Stimulated activated CD8-positive, alpha-beta memory T cell treated with anti-CD3 and anti-CD28 coated beads, Interleukin-2, amount 100 ng/mL, for 1 hour (primary cell): ENCODE measurements around the gene SNX19.

Source experiments
- DNase-seq, 2 donors: peaks; one replicate each; pipeline ENCODE4 v3.0.0-alpha.2; 2020; ENCODE audit warnings: low read depth in 2 of 2

Gene SNX19

GRCh38 chr11:130905512-130905911 lies 10.8 kb downstream of the SNX19 start:
- DNase-seq, result no peak

- DNase-seq, result no peak
Observed at GRCh38 chr11:130904380-130904779, 11.9 kb downstream of the SNX19 start.

DNA sequence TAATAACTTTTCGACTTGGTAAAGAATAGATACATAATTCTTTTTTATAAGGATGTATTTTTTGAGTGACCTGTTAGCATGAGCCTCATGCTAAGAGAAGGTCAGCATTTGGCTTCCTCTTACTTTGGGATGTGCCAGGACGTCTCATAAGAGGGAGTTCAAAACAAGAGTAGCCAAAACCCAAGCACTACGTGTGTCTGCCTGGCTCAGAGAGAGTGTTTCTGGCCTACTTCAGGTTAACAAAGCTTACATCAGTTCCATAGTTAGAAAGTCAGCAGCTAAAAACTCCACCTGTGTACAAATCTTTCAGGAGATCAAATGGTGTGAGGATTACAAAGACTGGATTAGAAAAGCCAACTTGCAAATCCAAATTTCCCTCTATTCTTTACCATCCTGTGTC lies 13.9 kb downstream of the SNX19 start:
- DNase-seq, result no peak

- DNase-seq, result no peak
Observed at GRCh38 chr11:130899106-130899505, 17.2 kb downstream of the SNX19 start.

DNA sequence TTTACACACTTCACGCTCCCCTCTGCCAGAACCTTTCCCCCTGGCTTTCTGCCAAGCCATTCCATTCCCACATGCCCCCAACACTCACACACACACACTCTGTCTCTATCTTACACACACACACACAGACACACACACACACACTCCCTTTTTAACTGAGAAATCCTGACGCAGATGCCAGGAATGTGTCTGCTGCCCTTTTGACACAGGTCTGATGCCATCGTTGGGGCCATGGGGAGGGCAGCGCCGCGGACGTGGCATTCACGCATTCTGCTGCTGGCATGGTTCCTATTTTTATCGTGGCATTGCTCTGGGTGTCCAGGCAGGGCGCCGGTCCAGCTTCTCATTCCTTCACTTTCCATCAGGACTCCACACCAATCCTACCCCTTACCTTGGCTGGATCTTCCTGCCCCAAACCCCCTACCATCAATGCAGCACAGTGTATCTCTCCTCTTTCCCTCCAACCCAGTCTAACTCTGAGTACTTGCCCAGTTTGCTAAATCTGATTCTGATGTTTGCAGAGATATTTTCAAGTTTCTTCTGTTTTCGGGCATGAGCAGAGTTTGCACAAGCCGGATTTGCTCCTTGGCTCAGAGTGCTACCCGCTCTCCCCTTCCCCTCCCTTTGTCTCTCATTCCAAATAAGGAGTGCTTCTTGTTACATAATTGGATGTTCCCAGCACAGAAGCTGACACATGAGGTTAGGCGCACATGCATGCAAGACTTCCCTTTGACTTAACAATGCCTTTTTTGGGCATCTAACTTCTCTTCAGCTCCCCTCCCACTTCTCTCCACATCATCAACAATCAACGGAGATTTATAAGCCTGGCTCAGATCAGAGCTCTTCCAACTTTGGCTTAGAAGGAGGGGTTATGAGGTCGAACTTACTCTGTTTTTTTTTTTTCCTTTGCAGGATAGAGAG lies 18.8 kb downstream of the SNX19 start:
- DNase-seq, result no peak

DNA sequence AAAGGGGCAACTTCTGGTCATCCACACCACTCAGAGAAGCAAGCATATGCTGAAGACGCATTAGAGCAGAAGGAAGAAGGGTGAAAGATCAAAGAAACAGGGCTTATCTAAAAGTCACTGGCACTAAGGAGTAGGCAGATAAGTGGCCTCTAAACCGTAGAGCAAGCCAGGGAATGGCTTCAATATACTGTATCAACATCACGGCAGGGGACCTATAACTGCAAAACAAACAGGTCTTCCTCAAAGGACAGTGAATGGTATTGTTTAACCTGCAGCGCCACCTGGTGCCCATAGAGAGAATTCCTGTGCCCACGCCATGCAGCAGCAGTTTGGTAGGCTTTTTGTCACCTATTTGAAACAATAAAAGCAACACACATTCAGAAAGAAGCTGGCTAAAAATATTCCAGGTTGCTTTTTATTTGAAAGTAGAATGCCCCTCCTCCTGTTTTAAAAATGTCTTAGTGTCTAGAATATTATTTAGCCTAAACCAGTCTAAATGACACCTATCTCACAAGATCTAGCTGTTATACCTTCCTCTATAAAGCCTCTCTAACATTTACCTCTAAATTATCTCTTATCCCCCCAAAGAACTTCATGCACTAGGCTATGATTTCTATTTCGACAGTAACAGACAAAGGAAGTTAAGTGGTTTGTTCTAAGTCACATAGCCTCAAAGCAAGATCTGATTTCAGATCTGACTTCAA lies 21.8 kb downstream of the SNX19 start:
- DNase-seq, result peak in 1 of 2 donors; percentile 39

GRCh38 chr11:130892861-130893260 lies 23.4 kb downstream of the SNX19 start:
- DNase-seq, result no peak

GRCh38 chr11:130891326-130891725 lies 25.0 kb downstream of the SNX19 start:
- no peak for DNase-seq

DNA sequence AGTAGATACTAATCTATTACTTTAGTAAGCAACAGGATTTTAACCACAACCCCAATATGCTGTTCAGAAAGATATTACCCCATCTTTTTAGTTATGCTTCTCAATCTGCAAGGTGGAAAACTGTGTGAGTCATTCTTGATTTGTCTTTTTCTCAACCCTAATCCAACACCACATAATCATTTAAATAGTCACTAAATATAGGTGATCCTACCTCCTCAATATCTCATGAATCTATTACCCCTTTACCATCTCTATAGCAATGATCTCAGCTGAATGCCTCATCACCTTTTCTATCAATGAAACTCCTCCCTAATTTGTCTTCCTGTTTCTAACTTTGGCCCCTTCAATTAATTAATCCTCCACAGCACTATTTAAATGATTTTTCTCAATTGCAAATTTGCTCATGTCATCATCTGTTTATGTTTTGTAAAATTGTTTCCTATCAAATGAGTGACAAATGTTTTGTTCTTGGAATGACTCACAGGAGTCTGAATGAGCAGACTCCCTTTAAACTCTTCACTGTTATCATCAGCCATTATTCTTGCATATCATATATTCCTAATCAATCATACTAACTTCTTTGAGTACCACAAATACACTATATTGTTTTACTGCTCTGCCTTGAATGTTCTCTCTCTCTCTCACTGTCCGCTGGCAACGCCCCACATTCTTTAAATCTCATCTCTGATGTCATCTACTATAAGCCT lies 26.1 kb downstream of the SNX19 start:
- no peak for DNase-seq

DNA sequence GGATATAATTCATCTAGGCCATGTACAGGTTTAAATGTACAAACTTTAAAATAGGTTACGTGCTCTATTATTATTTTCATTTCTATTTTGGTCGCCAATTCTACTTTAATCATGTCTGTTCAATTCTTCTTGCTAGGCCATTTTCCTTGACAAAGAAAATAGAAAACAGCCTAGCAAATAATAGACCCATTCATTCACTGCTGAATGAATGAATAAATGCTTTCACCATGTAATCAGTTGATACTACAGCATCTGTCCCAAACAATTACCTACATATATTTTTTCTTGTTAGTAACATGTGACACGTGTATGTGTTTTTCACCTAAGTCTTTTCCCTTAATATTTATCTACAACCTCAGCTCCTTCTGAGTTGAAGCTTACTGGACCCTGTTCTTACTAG lies 27.5 kb downstream of the SNX19 start:
- no peak for DNase-seq

DNA sequence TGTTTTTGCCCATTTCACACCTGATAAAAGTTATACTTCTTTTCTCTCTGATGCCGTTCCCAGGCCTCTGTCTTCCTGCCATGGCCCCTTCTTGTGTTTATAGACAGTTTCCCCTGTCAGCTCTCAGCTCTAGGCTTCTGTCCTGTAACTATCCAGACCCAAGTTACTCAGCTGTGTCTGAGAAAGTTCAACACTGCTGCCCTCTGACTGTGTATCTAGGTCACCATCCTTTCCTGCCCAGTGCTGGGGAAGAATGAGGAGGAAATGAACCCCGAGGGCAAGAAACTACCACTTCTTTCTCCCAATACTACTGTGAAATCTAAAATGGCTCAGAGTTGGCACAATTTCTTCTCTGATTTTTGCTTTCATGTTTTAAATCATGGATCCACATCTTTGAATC lies 29.6 kb downstream of the SNX19 start:
- no peak for DNase-seq

- no peak for DNase-seq
Observed at GRCh38 chr11:130882138-130882551, 34.1 kb downstream of the SNX19 start.

DNA sequence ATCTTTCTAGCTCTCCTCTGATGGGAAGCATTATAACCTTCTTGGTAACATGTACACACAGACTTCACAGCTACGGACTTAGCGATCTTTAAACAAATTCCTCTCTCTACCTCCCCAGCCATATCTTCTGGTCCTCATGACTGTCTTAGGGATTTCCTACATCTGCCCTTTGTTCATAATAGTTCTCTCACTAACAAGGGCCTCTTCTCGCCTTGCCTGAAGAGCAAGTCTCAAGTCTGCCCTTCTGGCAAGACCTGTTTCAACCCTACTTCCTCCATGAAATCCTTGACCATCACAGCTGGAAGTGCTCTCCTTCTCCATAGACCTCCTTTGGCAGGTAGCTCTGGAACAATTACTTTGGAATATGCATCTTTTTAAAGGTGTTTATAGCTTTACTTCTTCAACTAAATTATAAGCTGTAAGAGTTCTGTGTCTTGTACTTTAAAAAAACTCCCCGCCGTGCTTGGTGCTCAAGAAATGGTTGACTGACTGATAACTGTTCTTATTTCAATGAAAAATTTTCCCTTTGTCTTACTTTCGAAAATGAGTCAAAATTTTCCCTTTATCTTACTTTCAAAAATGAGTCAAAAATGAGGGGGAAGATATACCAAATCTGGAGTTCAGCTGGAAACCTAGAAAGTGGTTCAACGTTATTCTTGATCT lies 34.7 kb downstream of the SNX19 start:
- no peak for DNase-seq

DNA sequence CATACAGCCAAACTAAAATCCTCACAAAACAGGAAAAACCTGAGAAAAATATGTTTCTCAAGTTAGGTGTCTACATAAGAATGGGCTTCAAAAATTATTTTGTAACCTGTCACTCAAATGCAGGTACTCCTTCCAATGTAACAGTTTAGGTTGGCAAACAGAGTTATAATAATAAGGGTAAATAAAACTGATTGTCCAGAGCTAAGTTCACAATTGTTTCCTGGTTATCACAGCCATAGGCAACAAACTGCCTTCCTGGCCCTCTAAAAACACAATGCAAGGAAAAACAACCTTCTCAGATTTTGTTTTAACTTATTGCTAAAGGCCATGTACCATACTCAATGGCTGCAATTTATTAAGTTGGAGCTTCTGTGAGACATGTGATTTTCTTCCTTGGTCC lies 36.4 kb downstream of the SNX19 start:
- no peak for DNase-seq

GRCh38 chr11:130876931-130877915 lies 39.1 kb downstream of the SNX19 start:
- DNase-seq, result no peak

GRCh38 chr11:130876100-130876499 lies 40.2 kb downstream of the SNX19 start:
- no peak for DNase-seq

GRCh38 chr11:130874955-130875531 lies 41.2 kb downstream of the SNX19 start:
- no peak for DNase-seq

GRCh38 chr11:130874396-130874795 lies 41.9 kb downstream of the SNX19 start:
- DNase-seq, result no peak

DNA sequence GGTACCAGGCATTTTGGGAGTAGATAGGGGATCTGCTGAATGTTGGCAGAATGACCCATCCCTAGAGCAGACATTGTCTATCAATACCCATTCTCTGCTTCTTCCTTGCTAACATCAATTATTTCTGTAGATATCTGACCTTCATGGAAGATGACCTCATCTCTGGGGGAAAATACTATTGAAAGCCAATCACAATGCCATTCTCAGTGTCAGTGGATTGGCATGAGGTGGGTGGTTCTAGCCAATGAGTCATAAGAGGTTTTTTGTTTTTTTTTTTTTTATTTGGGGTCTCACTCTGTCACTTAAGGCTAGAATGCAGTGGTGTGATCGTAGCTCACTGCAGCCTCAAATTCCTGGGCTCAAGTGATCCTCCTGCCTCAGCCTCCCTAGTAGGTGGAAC lies 42.5 kb downstream of the SNX19 start:
- no peak for DNase-seq

GRCh38 chr11:130872981-130873380 lies 43.3 kb downstream of the SNX19 start:
- DNase-seq, result no peak
